HepG2 (cell line): ENCODE measurements around the gene TBC1D25. TPM values are rescaled to one million over a fixed set of nuclear protein-coding genes. Genes with fewer than 3 reads are reported as not detected.

Experiments used
- ARNT ChIP-seq: fragments of 450-650 bp; IDR thresholded peaks from 2 replicates; pipeline ENCODE4 v1.6.1; 2017
- FOXK1 ChIP-seq: sonication (generic); formaldehyde crosslinking; IDR thresholded peaks from 2 replicates; pipeline ENCODE4 v1.4.0; 2020; ENCODE audit warnings: low read depth, missing genetic modification reagents, borderline replicate concordance
- GMEB2 ChIP-seq: IDR thresholded peaks from 2 replicates; pipeline ENCODE4 v1.6.1; 2016; ENCODE audit warnings: missing biosample characterization, missing genetic modification reagents, low read depth
- KLF16 ChIP-seq, 2 experiments: sonication (generic) in 1 of 2; formaldehyde crosslinking in 1 of 2; IDR thresholded peaks; 2 replicates each; pipeline versions ENCODE4 v1.6.1 to v1.8.0; 2016 to 2023; ENCODE audit warnings: missing genetic modification reagents in 2 of 2, missing compliant biosample characterization in 1 of 2
- MAZ ChIP-seq, 2 experiments: sonication (generic) in 1 of 2; formaldehyde crosslinking in 1 of 2; IDR thresholded peaks; 2 replicates each; pipeline versions ENCODE4 v1.5.0 to v1.6.1; 2012 to 2020; ENCODE audit warnings: low read depth in 2 of 2, mild to moderate bottlenecking in 2 of 2, borderline replicate concordance in 1 of 2, improper control_type of control experiment in 1 of 2, low read length in 1 of 2, missing genetic modification reagents in 1 of 2, moderate library complexity in 1 of 2
- NCOA2 ChIP-seq: sonication (generic); formaldehyde crosslinking; IDR thresholded peaks from 2 replicates; pipeline ENCODE4 v1.8.0; 2022; ENCODE audit warnings: inconsistent platforms
- POGK ChIP-seq: sonication (generic); formaldehyde crosslinking; conservative IDR thresholded peaks from 2 replicates; pipeline ENCODE4 v1.8.0; 2022; ENCODE audit warnings: mild to moderate bottlenecking, moderate library complexity, missing genetic modification reagents
- SALL2 ChIP-seq: sonication (generic); formaldehyde crosslinking; IDR thresholded peaks from 2 replicates; pipeline ENCODE4 v1.8.1; 2023; ENCODE audit warnings: mild to moderate bottlenecking, missing genetic modification reagents, inconsistent platforms
- STAG1 ChIP-seq: sonication (generic); formaldehyde crosslinking; IDR thresholded peaks from 2 replicates; pipeline ENCODE4 v1.4.0; 2020; ENCODE audit warnings: missing genetic modification reagents
- ZBTB2 ChIP-seq: sonication (generic); formaldehyde crosslinking; IDR thresholded peaks from 2 replicates; pipeline ENCODE4 v1.8.0; 2022; ENCODE audit warnings: low read depth, missing genetic modification reagents
- ZNF329 ChIP-seq: sonication (generic); formaldehyde crosslinking; IDR thresholded peaks from 2 replicates; pipeline ENCODE4 v1.9.0; 2021; ENCODE audit warnings: low read depth, mild to moderate bottlenecking, missing genetic modification reagents
- ZNF720 ChIP-seq: sonication (generic); formaldehyde crosslinking; IDR thresholded peaks from 2 replicates; pipeline ENCODE4 v1.4.0; 2020; ENCODE audit warnings: missing genetic modification reagents
- ZNF766 ChIP-seq: sonication (generic); formaldehyde crosslinking; IDR thresholded peaks from 2 replicates; pipeline ENCODE4 v1.5.0; 2020; ENCODE audit warnings: missing genetic modification reagents, borderline replicate concordance
- polyA plus RNA-seq, 8 experiments: library from polyadenylated mRNA; depleted of rRNA in 3 of 8; stranded (reverse) in 7 of 8; unstranded in 1 of 8; fragments of >200 nt; fragmentation: Illumina TruSeq in 4 of 8; extraction: Trizol in 4 of 8; gene quantifications; 2 replicates each; pipeline versions ENCODE4 v1.2.1 to v1.2.3, GENCODE V29; 2011 to 2016; ENCODE audit warnings: low read depth in 4 of 8, missing spikeins in 1 of 8, mixed read lengths in 1 of 8; ENCODE audit not compliant: insufficient read depth in 1 of 8
- total RNA-seq, 5 experiments: library from RNA; depleted of rRNA; stranded (reverse); fragments of >200 nt; fragmentation: Illumina TruSeq; extraction: Trizol; gene quantifications; 2 replicates each; pipeline ENCODE4 v1.2.3, GENCODE V29; 2016; ENCODE audit warnings: low read depth in 1 of 5
- TF ChIP-seq, protein P1 (sequence below): sonication (generic); formaldehyde crosslinking; IDR thresholded peaks from one replicate; pipeline ENCODE4 v1.5.1; 2020; ENCODE audit warnings: mild to moderate bottlenecking, missing genetic modification reagents; ENCODE audit errors: not compliant biosample characterization

The TBC1D25 gene
- total and polyA plus RNA-seq, 2 of the 13 experiments (the other 11 are each of a cell fraction or from before 2014, with no cell fraction given), result 3.5 to 4.7 TPM

DNA sequence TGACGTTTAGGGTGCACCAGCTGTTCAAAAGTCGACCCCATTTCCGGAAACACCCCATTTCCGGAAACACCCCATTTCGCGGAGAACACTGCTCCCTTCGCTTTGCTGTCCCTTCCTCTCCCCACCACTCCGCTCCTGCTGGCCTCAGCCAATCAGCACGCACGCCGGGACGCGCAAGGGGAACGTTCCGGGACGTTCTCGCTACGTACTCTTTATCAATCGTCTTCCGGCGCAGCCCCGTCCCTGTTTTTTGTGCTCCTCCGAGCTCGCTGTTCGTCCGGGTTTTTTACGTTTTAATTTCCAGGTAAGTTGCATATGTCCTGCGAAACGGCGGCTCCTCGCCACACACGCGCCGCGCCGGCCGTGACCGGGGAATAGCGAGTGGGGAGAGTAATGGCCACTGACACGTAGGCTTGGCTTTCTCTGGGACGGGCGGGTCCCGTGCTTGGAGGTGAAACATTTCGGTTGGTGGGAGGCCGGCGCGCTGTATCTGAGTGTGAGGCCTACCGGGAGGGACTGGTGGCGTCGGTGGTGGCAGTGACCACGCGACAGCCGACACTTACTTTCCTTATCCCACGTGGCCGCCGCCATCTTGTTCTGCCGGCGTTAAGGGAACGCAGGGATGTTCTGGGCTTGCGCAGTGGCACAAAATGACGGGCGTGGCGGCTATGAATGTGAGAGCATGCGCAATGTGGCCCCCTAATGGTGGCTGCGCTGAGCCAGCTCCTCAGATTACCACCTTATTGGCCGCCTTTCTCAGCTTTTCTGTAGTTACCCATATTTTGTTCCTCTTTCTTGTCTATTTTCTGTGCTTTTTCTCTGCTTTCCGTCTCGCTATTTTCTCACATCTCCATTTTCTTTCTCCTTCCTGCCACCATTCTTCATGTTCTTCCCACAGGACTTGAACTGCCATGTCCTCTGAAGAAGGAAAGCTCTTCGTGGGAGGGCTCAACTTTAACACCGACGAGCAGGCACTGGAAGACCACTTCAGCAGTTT, 35.1 kb downstream of the TBC1D25 start, which contains the start of gene RBM3 (continued):
- no peak for TF ChIP-seq ARNT
- TF ChIP-seq, protein P1, sequence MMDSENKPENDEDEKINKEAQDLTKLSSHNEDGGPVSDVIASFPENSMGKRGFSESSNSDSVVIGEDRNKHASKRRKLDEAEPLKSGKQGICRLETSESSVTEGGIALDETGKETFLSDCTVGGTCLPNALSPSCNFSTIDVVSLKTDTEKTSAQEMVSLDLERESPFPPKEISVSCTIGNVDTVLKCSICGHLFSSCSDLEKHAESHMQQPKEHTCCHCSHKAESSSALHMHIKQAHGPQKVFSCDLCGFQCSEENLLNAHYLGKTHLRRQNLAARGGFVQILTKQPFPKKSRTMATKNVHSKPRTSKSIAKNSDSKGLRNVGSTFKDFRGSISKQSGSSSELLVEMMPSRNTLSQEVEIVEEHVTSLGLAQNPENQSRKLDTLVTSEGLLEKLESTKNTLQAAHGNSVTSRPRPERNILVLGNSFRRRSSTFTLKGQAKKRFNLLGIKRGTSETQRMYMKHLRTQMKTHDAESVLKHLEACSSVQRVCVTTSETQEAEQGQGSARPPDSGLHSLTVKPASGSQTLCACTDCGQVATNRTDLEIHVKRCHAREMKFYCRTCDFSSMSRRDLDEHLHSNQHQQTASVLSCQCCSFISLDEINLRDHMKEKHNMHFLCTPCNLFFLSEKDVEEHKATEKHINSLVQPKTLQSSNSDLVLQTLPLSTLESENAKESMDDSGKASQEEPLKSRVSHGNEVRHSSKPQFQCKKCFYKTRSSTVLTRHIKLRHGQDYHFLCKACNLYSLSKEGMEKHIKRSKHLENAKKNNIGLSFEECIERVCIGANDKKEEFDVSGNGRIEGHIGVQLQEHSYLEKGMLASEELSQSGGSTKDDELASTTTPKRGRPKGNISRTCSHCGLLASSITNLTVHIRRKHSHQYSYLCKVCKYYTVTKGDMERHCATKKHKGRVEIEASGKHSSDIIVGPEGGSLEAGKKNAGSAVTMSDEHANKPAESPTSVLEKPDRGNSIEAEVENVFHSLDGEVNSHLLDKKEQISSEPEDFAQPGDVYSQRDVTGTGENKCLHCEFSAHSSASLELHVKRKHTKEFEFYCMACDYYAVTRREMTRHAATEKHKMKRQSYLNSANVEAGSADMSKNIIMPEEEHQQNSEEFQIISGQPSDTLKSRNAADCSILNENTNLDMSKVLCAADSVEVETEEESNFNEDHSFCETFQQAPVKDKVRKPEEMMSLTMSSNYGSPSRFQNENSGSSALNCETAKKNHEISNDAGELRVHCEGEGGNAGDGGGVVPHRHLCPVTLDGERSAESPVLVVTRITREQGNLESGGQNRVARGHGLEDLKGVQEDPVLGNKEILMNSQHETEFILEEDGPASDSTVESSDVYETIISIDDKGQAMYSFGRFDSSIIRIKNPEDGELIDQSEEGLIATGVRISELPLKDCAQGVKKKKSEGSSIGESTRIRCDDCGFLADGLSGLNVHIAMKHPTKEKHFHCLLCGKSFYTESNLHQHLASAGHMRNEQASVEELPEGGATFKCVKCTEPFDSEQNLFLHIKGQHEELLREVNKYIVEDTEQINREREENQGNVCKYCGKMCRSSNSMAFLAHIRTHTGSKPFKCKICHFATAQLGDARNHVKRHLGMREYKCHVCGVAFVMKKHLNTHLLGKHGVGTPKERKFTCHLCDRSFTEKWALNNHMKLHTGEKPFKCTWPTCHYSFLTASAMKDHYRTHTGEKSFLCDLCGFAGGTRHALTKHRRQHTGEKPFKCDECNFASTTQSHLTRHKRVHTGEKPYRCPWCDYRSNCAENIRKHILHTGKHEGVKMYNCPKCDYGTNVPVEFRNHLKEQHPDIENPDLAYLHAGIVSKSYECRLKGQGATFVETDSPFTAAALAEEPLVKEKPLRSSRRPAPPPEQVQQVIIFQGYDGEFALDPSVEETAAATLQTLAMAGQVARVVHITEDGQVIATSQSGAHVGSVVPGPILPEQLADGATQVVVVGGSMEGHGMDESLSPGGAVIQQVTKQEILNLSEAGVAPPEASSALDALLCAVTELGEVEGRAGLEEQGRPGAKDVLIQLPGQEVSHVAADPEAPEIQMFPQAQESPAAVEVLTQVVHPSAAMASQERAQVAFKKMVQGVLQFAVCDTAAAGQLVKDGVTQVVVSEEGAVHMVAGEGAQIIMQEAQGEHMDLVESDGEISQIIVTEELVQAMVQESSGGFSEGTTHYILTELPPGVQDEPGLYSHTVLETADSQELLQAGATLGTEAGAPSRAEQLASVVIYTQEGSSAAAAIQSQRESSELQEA (CRISPR knock-in tag), result no peak
- no peak for TF ChIP-seq MAZ (IDR thresholded peaks at IDR 0.05; ENCODE audit: borderline replicate concordance, low read depth, low read length)
- no peak for TF ChIP-seq MAZ (CRISPR knock-in tag; IDR thresholded peaks at IDR 0.05; ENCODE audit: low read depth)
- peak; percentile 76; the same call in 1 of the 2 replicates for TF ChIP-seq FOXK1 (CRISPR knock-in tag)
- TF ChIP-seq SALL2 (CRISPR knock-in tag), result no peak
- TF ChIP-seq NCOA2 (CRISPR knock-in tag), result no peak
- TF ChIP-seq POGK (CRISPR knock-in tag), result peak; percentile 79; the same call in 1 of the 2 replicates
- 0 out of 2 replicates have a peak, but pooled peaks have one; percentile 49 for TF ChIP-seq ZNF766 (CRISPR knock-in tag)
- TF ChIP-seq ZNF329, result no peak
- no peak for TF ChIP-seq KLF16 (CRISPR knock-in tag; IDR thresholded peaks at IDR 0.05)
- peak; percentile 90 for TF ChIP-seq GMEB2 (CRISPR knock-in tag)
- no peak; the same call in 1 of the 2 replicates for TF ChIP-seq STAG1 (CRISPR knock-in tag)
- TF ChIP-seq ZNF720 (CRISPR knock-in tag), result no peak
- no peak for TF ChIP-seq ZBTB2 (CRISPR knock-in tag)
